GM18867 (cell line): Measurements from ENCODE around the gene ARL2.
A peak's percentile ranks its signal among the peaks of the same experiment; 100 is the strongest.
"Not testable (repeated sequence)": the region's sequence is repeated elsewhere in the genome, so short reads cannot be mapped to it uniquely, and the experiment has no call there.

ENCODE experiments used
- ATAC-seq: cut with Tn5 transposase; IDR thresholded peaks from one replicate; pipeline ENCODE4 v1.9.1; 2021; ENCODE audit warnings: mild to moderate bottlenecking, moderate library complexity; ENCODE audit not compliant: unreplicated experiment

The ARL2 gene

GRCh38 chr11:65003968-65004367 is 10.0 kb upstream of the ARL2 start:
- not testable (repeated sequence) for ATAC-seq

DNA sequence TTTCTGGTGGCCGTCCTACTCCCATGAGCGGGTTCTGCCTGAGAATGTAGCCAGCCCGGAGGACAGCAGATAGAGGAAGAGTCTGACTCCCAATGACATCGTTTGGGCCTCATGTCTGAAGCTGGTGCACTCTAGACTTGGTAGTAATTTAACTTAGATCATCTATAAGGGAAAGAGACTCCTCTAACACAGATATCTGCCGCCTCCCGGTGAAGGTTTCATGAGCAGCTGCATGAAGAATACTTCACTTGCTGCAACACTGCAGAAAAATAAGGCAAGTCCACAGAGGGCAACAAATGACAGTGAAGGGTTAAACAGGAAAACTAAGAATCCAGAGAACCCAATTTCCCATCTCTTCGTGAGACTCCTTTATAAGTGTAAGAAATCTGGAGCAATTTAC is 5.9 kb upstream of the ARL2 start:
- ATAC-seq: no peak

DNA sequence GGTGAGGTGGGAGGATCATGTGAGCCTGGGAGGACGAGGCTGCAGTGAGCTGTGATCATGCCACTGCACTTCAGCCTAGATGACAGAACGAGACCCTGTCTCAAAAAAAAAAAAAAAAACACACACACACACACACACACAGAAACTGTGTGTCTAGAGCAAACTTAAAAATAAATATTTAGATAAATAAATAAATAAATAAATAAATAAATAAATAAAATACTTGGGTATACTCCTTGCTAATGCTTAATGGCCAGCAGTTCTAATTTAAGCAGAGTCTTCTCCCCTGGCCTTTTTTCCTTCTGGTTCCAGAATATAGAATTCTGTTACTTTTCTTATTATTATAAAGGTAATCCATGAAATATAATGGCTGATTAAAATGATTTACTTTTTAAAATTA is 5.1 kb upstream of the ARL2 start:
- no peak for ATAC-seq

DNA sequence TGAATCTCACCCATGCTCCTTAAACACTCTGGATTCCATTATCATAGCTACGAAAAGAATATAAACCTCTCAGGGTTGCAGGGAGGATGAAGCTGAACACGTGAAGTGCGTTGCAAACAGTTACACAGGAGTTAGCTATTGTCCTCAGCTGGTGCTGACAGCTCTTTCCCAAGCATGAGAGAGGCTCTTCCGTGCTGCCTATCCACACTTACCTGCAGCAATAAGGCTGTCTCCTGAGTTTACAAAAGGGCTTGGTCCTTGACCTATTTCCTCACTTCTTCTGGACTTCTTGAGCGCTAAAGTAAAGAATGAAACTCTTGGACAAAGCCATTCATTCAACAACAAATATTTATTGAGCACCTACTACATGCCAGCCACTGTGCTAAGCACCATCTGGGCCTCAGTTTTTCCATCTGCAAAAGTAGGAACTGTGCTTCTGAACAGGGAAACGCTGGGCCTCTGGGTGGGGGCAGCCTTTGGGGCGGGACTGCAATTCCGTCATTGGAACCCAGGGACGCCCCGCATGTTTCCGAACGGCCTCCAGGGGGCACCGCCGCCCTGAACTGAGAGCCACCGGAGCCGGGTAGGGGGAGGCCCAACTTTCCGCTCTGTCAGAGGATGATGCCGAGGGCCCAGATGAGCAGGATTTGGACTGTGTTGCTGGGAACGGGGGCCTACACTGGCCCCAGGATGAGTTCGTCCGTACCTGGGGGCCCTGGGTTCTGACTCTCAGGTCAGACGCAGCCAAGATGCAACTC is 651 bp upstream of the ARL2 start:
- ATAC-seq: peak; percentile 65

GRCh38 chr11:65014726-65015227 is 817 bp downstream of the ARL2 start:
- no peak for ATAC-seq

DNA sequence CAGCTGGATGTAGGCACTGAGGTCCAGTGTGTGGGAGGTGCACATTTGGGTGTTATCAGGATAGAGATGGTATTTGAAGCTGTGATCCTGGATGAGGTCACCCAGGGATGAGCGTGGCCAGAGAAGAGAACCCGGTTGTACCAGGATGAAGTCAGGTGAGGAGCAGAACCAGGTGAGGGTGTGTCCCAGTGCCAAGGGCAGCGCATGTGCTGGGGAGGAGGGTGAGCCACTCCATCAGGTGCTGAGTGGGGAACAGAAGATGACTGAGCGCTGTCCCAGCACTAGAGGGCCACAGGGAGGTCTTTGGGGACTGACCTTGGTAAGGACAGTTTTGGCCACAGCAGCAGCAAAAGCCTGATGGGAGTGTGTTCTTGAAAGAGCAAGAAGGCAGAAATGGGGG is 2.7 kb downstream of the ARL2 start:
- ATAC-seq: no peak

- no peak for ATAC-seq
Measured at GRCh38 chr11:65017937-65018336, 4.0 kb downstream of the ARL2 start.

- no peak for ATAC-seq
Measured at GRCh38 chr11:65019824-65020223, 5.9 kb downstream of the ARL2 start.

- ATAC-seq: no peak
Measured at GRCh38 chr11:65021003-65021402, 7.0 kb downstream of the ARL2 start.

GRCh38 chr11:65021509-65021908 is 7.5 kb downstream of the ARL2 start:
- ATAC-seq: no peak

DNA sequence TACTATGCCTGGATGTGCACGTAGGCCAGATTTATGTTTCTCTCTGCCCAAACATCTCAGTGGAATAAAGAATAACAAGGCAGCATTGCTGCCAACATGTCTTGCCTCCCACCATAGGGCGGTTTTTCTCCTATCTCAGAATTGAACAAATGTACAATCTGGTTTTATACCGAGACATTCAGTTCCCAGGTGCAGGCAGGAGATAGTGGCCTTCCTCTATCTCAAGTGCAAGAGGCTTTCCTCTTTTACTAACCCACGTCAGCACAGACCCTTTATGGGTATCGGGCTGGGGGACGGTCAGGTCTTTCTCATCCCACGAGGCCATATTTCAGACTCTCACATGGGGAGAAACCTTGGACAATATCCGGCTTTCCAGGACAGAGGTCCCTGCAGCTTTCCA is 9.5 kb downstream of the ARL2 start:
- ATAC-seq: not testable (repeated sequence)

- ATAC-seq: no peak
Measured at GRCh38 chr11:65026810-65027209, 12.8 kb downstream of the ARL2 start.

DNA sequence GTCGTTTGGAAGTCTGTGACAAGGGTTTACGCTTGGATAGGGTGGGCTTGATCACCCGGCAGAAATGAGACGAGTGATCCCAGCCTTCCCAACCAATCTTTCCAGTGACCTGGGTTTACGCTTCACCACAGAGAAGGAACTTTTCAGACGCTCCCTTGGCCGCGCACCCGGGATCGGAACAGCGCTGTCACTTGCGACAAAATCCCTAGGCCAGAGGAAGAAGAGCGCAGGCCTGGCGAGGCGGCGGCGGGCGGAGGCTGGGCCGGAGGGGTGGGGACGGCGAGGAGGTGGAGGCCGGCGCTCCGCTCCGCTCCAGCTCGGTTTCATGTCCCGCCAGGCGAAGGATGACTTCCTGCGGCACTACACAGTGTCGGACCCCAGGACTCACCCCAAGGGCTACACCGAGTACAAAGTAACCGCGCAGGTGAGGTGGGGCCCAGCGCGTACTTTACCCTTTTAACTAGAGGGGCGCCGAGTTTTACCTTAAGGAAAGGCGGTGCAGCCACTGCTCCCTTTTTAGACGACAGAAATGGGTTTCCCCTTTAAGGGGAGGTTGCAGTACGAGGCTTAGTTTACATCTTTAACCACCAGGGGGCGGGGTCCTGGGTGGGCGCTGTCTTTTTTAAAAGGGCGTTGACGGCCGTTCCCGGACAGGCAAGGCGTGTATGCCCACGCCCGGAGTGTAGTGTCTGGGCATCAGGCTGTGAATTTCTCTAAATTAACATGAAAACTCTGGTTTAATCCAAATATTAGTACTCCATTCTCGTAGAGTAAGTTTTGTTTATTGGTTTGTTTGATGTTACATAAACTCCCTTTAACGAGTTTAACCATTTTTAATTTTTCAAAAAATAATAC is 13.5 kb downstream of the ARL2 start, which contains the start of gene SNX15:
Gene SNX15 (plus strand): TSS at position 227 of the 855 bp plus-strand sequence. CDS start 99 bp downstream, at position 326.
- ATAC-seq: peak; percentile 85

DNA sequence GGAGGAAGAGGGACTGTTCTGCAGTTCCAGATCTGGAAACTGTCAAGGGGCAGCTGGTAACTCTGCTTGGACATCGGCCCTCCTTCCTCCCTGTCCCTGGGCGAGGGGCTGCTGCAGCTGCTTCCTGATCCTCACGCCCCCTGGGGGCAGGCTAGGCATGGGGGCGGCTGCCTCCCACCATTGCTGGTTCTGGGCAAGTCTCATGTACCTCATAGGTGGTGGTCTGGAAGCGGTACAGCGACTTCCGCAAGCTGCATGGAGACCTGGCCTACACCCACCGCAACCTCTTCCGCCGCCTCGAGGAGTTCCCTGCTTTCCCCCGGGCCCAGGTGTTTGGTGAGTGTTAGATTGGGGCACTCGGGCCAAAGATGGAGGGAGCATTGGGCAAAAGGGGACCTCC is 18.3 kb downstream of the ARL2 start:
- no peak for ATAC-seq

GRCh38 chr11:65034423-65034822 is 20.5 kb downstream of the ARL2 start:
- no peak for ATAC-seq

- no peak for ATAC-seq
Measured at GRCh38 chr11:65035579-65035978, 21.6 kb downstream of the ARL2 start.

GRCh38 chr11:65036931-65037330 is 23.0 kb downstream of the ARL2 start:
- no peak for ATAC-seq

DNA sequence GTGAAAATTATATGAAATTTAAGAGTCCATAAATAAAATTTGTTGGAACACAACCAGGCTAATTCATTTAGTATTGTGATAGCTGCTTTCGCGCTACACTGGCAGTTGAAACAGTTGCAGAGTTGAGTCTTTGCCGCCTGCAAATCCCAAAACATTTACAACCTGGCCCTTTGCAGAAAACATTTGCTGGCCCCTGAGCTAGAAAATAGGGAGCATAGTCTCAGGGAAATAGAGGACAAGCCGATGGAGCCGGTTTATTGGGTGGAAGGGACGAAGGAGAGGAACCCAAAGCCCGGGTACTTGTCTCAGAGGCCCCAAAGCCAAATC is 26.5 kb downstream of the ARL2 start:
- no peak for ATAC-seq

- ATAC-seq: peak; percentile 87
Measured at GRCh38 chr11:65040847-65041622, 27.1 kb downstream of the ARL2 start, which contains the start of gene SAC3D1. SAC3D1 (plus strand) TSS chr11:65041210; CDS start chr11:65041293, 83 bp downstream.

DNA sequence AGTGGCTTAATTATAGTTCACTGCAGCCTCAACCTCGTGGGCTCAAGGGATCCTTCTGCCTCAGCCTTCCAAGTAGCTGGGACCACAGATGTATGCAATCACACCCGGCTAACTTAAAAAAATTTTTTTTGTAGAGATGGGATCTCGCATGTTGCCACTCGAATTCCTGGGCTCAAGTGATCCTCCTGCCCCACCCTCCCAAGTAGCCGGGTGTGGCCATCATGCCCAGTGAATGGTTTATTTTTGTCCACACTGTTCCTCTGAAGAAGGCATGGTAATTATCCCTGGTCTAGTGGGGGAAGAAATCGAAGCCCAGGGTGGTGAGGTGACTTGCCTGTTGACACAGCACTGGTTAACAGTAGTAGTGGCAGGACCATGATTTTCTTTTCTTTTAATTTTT is 28.9 kb downstream of the ARL2 start:
- ATAC-seq: no peak

GRCh38 chr11:65043881-65044501 is 30.0 kb downstream of the ARL2 start:
- ATAC-seq: no peak
